ENCODE data around the gene INAFM1.
"Not testable (repeated sequence)": the region's sequence is repeated elsewhere in the genome, so short reads cannot be mapped to it uniquely, and the experiment has no call there.

DNA sequence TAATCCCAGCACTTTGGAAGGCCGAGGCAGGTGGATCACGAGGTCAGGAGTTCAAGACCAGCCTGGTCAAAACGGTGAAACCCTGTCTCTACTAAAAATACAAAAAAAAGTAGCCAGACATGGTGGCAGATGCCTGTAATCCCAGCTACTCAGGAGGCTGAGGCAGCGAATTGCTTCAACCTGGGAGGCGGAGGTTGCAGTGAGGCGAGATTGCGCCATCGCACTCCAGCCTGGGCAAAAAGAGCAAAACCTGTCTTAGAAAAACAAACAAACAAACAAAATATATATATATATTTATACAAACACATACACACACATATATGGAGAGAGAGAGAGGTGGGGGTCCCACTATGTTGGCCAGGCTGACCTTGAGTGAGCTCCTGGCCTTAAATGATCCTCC is 21.7 kb upstream of the INAFM1 start:
- TF ChIP-seq, protein P1, sequence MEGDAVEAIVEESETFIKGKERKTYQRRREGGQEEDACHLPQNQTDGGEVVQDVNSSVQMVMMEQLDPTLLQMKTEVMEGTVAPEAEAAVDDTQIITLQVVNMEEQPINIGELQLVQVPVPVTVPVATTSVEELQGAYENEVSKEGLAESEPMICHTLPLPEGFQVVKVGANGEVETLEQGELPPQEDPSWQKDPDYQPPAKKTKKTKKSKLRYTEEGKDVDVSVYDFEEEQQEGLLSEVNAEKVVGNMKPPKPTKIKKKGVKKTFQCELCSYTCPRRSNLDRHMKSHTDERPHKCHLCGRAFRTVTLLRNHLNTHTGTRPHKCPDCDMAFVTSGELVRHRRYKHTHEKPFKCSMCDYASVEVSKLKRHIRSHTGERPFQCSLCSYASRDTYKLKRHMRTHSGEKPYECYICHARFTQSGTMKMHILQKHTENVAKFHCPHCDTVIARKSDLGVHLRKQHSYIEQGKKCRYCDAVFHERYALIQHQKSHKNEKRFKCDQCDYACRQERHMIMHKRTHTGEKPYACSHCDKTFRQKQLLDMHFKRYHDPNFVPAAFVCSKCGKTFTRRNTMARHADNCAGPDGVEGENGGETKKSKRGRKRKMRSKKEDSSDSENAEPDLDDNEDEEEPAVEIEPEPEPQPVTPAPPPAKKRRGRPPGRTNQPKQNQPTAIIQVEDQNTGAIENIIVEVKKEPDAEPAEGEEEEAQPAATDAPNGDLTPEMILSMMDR (conservative IDR thresholded peaks at IDR 0.05) = not testable (repeated sequence)
- not testable (repeated sequence) for TF ChIP-seq EZH2 (IDR thresholded peaks at IDR 0.05; ENCODE audit: low read depth)
